ENCODE data around the gene SLC12A7.
"Not testable (repeated sequence)": the region's sequence is repeated elsewhere in the genome, so short reads cannot be mapped to it uniquely, and the experiment has no call there.

The SLC12A7 gene

GRCh38 chr5:1097381-1097987 is 14.4 kb downstream of the SLC12A7 start:
- FAIRE-seq = no peak
- DNase-seq (ENCODE audit: low spot score) = no peak

- DNase-seq (ENCODE audit: low spot score) (no peak), FAIRE-seq (no peak)
Measured at GRCh38 chr5:1096838-1097237, 15.0 kb downstream of the SLC12A7 start.

GRCh38 chr5:1095990-1096363 is 15.9 kb downstream of the SLC12A7 start:
- DNase-seq (ENCODE audit: low spot score) (no peak), FAIRE-seq (no peak)

- no peak for FAIRE-seq
- DNase-seq (ENCODE audit: low spot score) = no peak
Measured at GRCh38 chr5:1095302-1095989, 16.4 kb downstream of the SLC12A7 start.

- FAIRE-seq = no peak
Measured at GRCh38 chr5:1094670-1095190, 17.1 kb downstream of the SLC12A7 start.

GRCh38 chr5:1093361-1093760 is 18.5 kb downstream of the SLC12A7 start:
- DNase-seq (ENCODE audit: low spot score) (no peak), FAIRE-seq (no peak)

More at GRCh38 chr5:1094670-1095190, 17.1 kb downstream of the SLC12A7 start:
- no peak for DNase-seq (ENCODE audit: low spot score)

GRCh38 chr5:1092122-1092521 is 19.7 kb downstream of the SLC12A7 start:
- FAIRE-seq = no peak

GRCh38 chr5:1091632-1092031 is 20.2 kb downstream of the SLC12A7 start:
- no peak for DNase-seq (ENCODE audit: low spot score)
- no peak for FAIRE-seq

More at GRCh38 chr5:1092122-1092521, 19.7 kb downstream of the SLC12A7 start:
- DNase-seq (ENCODE audit: low spot score) = no peak

GRCh38 chr5:1090538-1090937 is 21.3 kb downstream of the SLC12A7 start:
- FAIRE-seq (no peak), DNase-seq (ENCODE audit: low spot score) (no peak)

- FAIRE-seq = no peak
Measured at GRCh38 chr5:1089621-1090040, 22.2 kb downstream of the SLC12A7 start.

GRCh38 chr5:1089146-1089545 is 22.7 kb downstream of the SLC12A7 start:
- no peak for FAIRE-seq

More at GRCh38 chr5:1089621-1090040, 22.2 kb downstream of the SLC12A7 start:
- DNase-seq (ENCODE audit: low spot score) = no peak

GRCh38 chr5:1088726-1089125 is 23.1 kb downstream of the SLC12A7 start:
- FAIRE-seq (no peak), DNase-seq (ENCODE audit: low spot score) (no peak)

More at GRCh38 chr5:1089146-1089545, 22.7 kb downstream of the SLC12A7 start:
- no peak for DNase-seq (ENCODE audit: low spot score)

- no peak for FAIRE-seq
Measured at GRCh38 chr5:1088031-1088430, 23.8 kb downstream of the SLC12A7 start.

GRCh38 chr5:1087428-1087827 is 24.4 kb downstream of the SLC12A7 start:
- DNase-seq (ENCODE audit: low spot score) (no peak), FAIRE-seq (no peak)

More at GRCh38 chr5:1088031-1088430, 23.8 kb downstream of the SLC12A7 start:
- DNase-seq (ENCODE audit: low spot score) = no peak

GRCh38 chr5:1086871-1087270 is 25.0 kb downstream of the SLC12A7 start:
- FAIRE-seq (no peak), DNase-seq (ENCODE audit: low spot score) (no peak)

GRCh38 chr5:1086137-1086536 is 25.7 kb downstream of the SLC12A7 start:
- DNase-seq (ENCODE audit: low spot score) (no peak), FAIRE-seq (no peak)

GRCh38 chr5:1085391-1085790 is 26.5 kb downstream of the SLC12A7 start:
- DNase-seq (ENCODE audit: low spot score) (no peak), FAIRE-seq (no peak)

GRCh38 chr5:1083823-1084605 is 27.8 kb downstream of the SLC12A7 start:
- no peak for FAIRE-seq
- no peak for DNase-seq (ENCODE audit: low spot score)

- not testable (repeated sequence) for FAIRE-seq; DNase-seq (ENCODE audit: low spot score)
Measured at GRCh38 chr5:1083026-1083425, 28.8 kb downstream of the SLC12A7 start.

- FAIRE-seq (no peak), DNase-seq (ENCODE audit: low spot score) (no peak)
Measured at GRCh38 chr5:1081519-1081918, 30.3 kb downstream of the SLC12A7 start.

- no peak for FAIRE-seq
- no peak for DNase-seq (ENCODE audit: low spot score)
Measured at GRCh38 chr5:1080432-1080831, 31.4 kb downstream of the SLC12A7 start.

GRCh38 chr5:1079961-1080360 is 31.9 kb downstream of the SLC12A7 start:
- FAIRE-seq (no peak), DNase-seq (ENCODE audit: low spot score) (no peak)
